ELR (cell line): ENCODE results near the gene GNAI2.
A peak's percentile ranks its signal among the peaks of the same experiment; 100 is the strongest.

Experiments
- DNase-seq: peaks from one replicate; pipeline ENCODE4 v3.0.0-alpha.2; 2015; ENCODE audit warnings: low read depth

Gene GNAI2

GRCh38 chr3:50297896-50298725 is 62.1 kb downstream of the GNAI2 start:
- peak; percentile 28 for DNase-seq

GRCh38 chr3:50298836-50299637 is 63.0 kb downstream of the GNAI2 start, which contains the start of the genes HYAL3 and NAA80:
Gene HYAL3 (minus strand): TSS chr3:50299405. CDS start chr3:50295602, 3,803 bp downstream.
Gene NAA80 (minus strand): TSS chr3:50299405. CDS start chr3:50297463, 1,942 bp downstream.
- peak; percentile 99 for DNase-seq

- no peak for DNase-seq
These were observed 63.6 kb downstream of the GNAI2 start for GRCh38 chr3:50299638-50299928.

GRCh38 chr3:50299929-50300680 is 64.1 kb downstream of the GNAI2 start:
- DNase-seq, result peak; percentile 67

- DNase-seq, result no peak
These were observed 64.8 kb downstream of the GNAI2 start for GRCh38 chr3:50300681-50301254.

GRCh38 chr3:50302095-50303012 is 66.3 kb downstream of the GNAI2 start:
- no peak for DNase-seq

- DNase-seq, result no peak
These were observed 67.2 kb downstream of the GNAI2 start, which contains the start of gene HYAL1 for GRCh38 chr3:50303013-50303815. Gene HYAL1 (minus strand): TSS chr3:50303574. CDS start chr3:50302956, 618 bp downstream.

- peak; percentile 72 for DNase-seq
These were observed 68.6 kb downstream of the GNAI2 start for GRCh38 chr3:50304601-50305000.
